OCI-LY1 (cell line): ENCODE data around the gene ZXDC.

Experiments
- H2AFZ ChIP-seq: fragments of 200-600 bp; sonication (generic), shearing (Covaris generic); 2 replicates; pipeline ENCODE4 v1.6.0; 2014; ENCODE audit warnings: antibody characterized with exemption, mild to moderate bottlenecking, low read length
- H3F3A ChIP-seq: fragments of 200-600 bp; sonication (generic), shearing (Covaris generic); 2 replicates; pipeline ENCODE4 v1.6.0; 2014; ENCODE audit warnings: mild to moderate bottlenecking, antibody characterized with exemption, low read length, moderate library complexity; ENCODE audit not compliant: insufficient read depth
- H3K27ac ChIP-seq: fragments of 200-600 bp; sonication (generic); 2 replicates; pipeline ENCODE4 v1.5.1; 2014; ENCODE audit warnings: low read length, mixed run types, mild to moderate bottlenecking, low read depth; ENCODE audit not compliant: poor library complexity, severe bottlenecking
- H3K27me3 ChIP-seq: fragments of 200-600 bp; sonication (generic); 2 replicates; pipeline ENCODE4 v1.6.0; 2014; ENCODE audit warnings: antibody characterized with exemption, mild to moderate bottlenecking, low read length, moderate library complexity; ENCODE audit not compliant: insufficient read depth
- H3K36me3 ChIP-seq: fragments of 200-600 bp; sonication (generic); 2 replicates; pipeline ENCODE4 v1.6.1; 2014; ENCODE audit warnings: mild to moderate bottlenecking, antibody characterized with exemption, low read length, moderate library complexity, mixed read lengths; ENCODE audit not compliant: insufficient read depth
- H3K4me1 ChIP-seq: fragments of 200-600 bp; sonication (generic); 2 replicates; pipeline ENCODE4 v1.5.1; 2014; ENCODE audit warnings: mild to moderate bottlenecking, low read length, moderate library complexity; ENCODE audit not compliant: insufficient read depth, severe bottlenecking
- H3K4me2 ChIP-seq: fragments of 200-600 bp; sonication (generic), shearing (Covaris generic); 2 replicates; pipeline ENCODE4 v1.6.1; 2014; ENCODE audit warnings: low read length
- H3K4me3 ChIP-seq: fragments of 200-600 bp; sonication (generic); 2 replicates; pipeline ENCODE4 v1.5.1; 2014; ENCODE audit warnings: low read length, low read depth, mild to moderate bottlenecking, mixed read lengths; ENCODE audit not compliant: poor library complexity, severe bottlenecking
- H3K79me2 ChIP-seq: fragments of 200-600 bp; shearing (Covaris generic); 2 replicates; pipeline ENCODE4 v1.6.1; 2016; ENCODE audit warnings: mixed run types, low read length, mixed read lengths; ENCODE audit not compliant: insufficient read depth
- H3K9ac ChIP-seq: fragments of 200-600 bp; sonication (generic), shearing (Covaris generic); 2 replicates; pipeline ENCODE4 v1.6.1; 2014; ENCODE audit warnings: mild to moderate bottlenecking, low read length, mixed read lengths
- H3K9me2 ChIP-seq: fragments of 200-600 bp; sonication (generic), shearing (Covaris generic); 2 replicates; pipeline ENCODE4 v1.6.1; 2014; ENCODE audit warnings: low read depth, mild to moderate bottlenecking, low read length, mixed read lengths
- H3K9me3 ChIP-seq: fragments of 200-600 bp; shearing (Covaris generic); 2 replicates; pipeline ENCODE4 v1.6.1; 2014; ENCODE audit warnings: low read length, mixed read lengths
- H4K20me1 ChIP-seq: fragments of 200-600 bp; sonication (generic), shearing (Covaris generic); 2 replicates; pipeline ENCODE4 v1.6.0; 2016; ENCODE audit warnings: mild to moderate bottlenecking, low read length; ENCODE audit not compliant: insufficient read depth
- EZH2 ChIP-seq: fragments of 200-600 bp; sonication (generic), shearing (Covaris generic); IDR thresholded peaks from 2 replicates; pipeline ENCODE4 v1.8.0; 2017; ENCODE audit warnings: borderline replicate concordance, mixed run types, mild to moderate bottlenecking, antibody characterized with exemption, low read length, moderate library complexity, mixed read lengths
- TF ChIP-seq, protein P1 (sequence below): fragments of 200-600 bp; sonication (generic), shearing (Covaris generic); IDR thresholded peaks from 2 replicates; pipeline ENCODE4 v1.5.1; 2017; ENCODE audit warnings: mild to moderate bottlenecking, antibody characterized with exemption, low read length, moderate library complexity, mixed read lengths

ZXDC gene

DNA sequence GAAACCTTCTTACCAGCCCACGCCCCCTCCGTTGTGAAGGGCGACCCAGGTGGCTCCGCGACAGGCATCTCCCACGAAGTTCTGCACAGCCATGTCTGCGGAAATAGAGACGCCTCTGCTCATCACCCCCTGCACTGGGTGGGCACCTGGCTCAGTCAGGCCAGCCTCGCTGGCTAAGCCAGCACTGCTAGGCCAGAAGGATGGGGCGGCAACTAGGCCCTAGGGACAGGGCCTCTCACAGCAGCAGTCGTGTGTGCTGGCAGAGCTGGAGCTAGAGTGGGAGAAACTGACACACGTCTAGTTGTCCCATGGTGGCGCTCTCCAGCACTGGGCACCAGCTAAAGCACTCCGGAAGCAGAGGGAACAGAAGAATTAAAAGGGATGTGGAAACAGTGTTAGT lies 12.5 kb upstream of the ZXDC start:
- Histone ChIP-seq H2AFZ (no peak overlapping the region), H3K9ac (no peak overlapping the region), H3K4me2 (no peak overlapping the region), H3K4me1 (no peaks in the 10 kb centered on the region), H3K27ac (no peak overlapping the region), H4K20me1 (no peaks in the 10 kb centered on the region), H3K79me2 (no peaks in the 10 kb centered on the region), H3K9me3 (no peaks in the 10 kb centered on the region), H3K36me3 (no peaks in the 10 kb centered on the region), H3F3A (no peaks in the 10 kb centered on the region), H3K9me2 (no peaks in the 10 kb centered on the region), H3K27me3 (peaks cover 7% of the 10 kb centered on the region), H3K4me3 (no peak overlapping the region)
- no peak for TF ChIP-seq EZH2
- TF ChIP-seq, protein P1, sequence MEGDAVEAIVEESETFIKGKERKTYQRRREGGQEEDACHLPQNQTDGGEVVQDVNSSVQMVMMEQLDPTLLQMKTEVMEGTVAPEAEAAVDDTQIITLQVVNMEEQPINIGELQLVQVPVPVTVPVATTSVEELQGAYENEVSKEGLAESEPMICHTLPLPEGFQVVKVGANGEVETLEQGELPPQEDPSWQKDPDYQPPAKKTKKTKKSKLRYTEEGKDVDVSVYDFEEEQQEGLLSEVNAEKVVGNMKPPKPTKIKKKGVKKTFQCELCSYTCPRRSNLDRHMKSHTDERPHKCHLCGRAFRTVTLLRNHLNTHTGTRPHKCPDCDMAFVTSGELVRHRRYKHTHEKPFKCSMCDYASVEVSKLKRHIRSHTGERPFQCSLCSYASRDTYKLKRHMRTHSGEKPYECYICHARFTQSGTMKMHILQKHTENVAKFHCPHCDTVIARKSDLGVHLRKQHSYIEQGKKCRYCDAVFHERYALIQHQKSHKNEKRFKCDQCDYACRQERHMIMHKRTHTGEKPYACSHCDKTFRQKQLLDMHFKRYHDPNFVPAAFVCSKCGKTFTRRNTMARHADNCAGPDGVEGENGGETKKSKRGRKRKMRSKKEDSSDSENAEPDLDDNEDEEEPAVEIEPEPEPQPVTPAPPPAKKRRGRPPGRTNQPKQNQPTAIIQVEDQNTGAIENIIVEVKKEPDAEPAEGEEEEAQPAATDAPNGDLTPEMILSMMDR = peak; percentile 16; the same call in 1 of the 2 replicates

DNA sequence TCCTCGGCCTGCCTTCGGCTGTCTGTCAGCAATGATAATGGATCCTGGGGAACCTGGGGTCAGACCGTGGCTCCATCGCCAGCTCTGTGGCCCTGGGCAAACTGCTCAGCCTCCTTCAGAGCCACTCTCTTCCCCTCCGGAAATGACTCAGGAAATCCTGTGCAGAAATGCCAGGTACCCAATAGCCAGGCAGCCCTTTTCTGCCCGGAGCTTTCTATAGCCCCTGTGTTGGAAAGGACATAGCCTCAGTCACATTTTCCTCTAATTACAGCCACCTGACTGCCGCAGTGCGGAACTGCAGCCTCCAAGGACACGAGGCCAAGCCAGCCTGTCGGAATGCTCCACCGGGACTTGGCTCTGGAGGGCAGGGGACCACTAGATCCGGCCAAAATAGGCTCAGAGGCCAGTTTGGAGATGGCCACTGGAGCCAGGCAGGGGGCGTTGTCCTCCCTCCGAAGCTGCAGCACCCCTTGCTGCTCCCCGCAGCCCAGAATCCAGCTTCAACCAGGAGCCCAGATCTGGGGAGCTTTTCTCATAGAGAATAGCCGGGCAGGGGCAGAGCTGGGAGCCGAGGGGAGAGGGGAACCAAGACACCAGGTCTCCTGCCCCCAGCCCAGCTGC lies 11.6 kb upstream of the ZXDC start:
- TF ChIP-seq EZH2 = no peak
- TF ChIP-seq, protein P1 = no peak
- H3K4me1 ChIP-seq = no peaks in the 10 kb centered on the region

DNA sequence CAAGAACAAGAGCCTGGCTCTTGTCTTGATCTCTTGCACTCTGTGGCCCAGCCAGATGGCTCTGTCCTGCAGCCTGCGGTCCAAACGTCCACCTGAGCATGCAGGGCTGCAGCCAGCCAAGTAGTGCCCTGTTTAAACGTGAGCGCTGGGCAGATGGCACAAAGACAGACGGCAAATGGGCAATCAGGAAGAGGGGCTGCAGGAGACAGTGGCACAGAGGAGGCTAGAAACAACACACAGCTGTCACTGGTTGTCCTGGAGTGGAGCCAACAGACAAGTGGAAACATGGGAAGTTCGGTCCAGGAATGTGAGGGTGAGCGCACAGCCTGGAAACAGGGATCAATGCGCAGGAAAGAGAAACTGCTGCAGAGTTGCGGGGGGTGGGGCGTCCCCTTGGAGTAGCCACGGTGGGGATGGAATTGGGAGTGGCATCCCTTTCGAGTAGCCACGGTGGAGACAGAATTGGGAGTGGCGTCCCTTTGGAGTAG lies 10.7 kb upstream of the ZXDC start:
- Histone ChIP-seq H3K4me1 (no peaks in the 10 kb centered on the region), H3K4me3 (no peak overlapping the region), H3K36me3 (no peaks in the 10 kb centered on the region), H3K9ac (no peak overlapping the region), H3K27me3 (peaks cover 7% of the 10 kb centered on the region), H2AFZ (no peak overlapping the region), H3F3A (no peaks in the 10 kb centered on the region), H3K9me3 (no peaks in the 10 kb centered on the region), H3K4me2 (no peak overlapping the region), H3K79me2 (no peaks in the 10 kb centered on the region), H4K20me1 (no peaks in the 10 kb centered on the region), H3K27ac (no peak overlapping the region), H3K9me2 (no peaks in the 10 kb centered on the region)
- TF ChIP-seq, protein P1 = no peak
- TF ChIP-seq EZH2 = no peak

More for the DNA sequence above, 11.6 kb upstream of the ZXDC start:
- H4K20me1 ChIP-seq = no peaks in the 10 kb centered on the region
- H3F3A ChIP-seq = no peaks in the 10 kb centered on the region
- H3K4me3 ChIP-seq = no peak overlapping the region
- H3K9me2 ChIP-seq = no peaks in the 10 kb centered on the region
- no peaks in the 10 kb centered on the region for H3K36me3 ChIP-seq
- no peak overlapping the region for H3K27ac ChIP-seq
- H3K9ac ChIP-seq = no peak overlapping the region
- no peak overlapping the region for H3K4me2 ChIP-seq
- no peaks in the 10 kb centered on the region for H3K79me2 ChIP-seq
- no peaks in the 10 kb centered on the region for H3K9me3 ChIP-seq
- no peak overlapping the region for H2AFZ ChIP-seq
- H3K27me3 ChIP-seq = peaks cover 7% of the 10 kb centered on the region
